B cell (primary cell): ENCODE measurements around the gene RANBP9. TPM values are rescaled to one million over a fixed set of nuclear protein-coding genes. Genes with fewer than 3 reads are reported as not detected.

Experiments
- ATAC-seq: fragments of 200-7000 bp; cut with Tn5 transposase; one replicate; pipeline ENCODE4 v1.10.0; 2021; ENCODE audit warnings: low read depth, mild to moderate bottlenecking, moderate number of reproducible peaks, moderate library complexity
- CTCF ChIA-PET: fragments of 350-600 bp; sonication (Branson Sonifier 250); formaldehyde crosslinking; loops from one replicate; lab custom pipeline; 2021; ENCODE audit warnings: antibody characterized with exemption, inconsistent platforms; lab: Charles Lee
- POLR2A ChIA-PET: fragments of 350-600 bp; sonication (Branson Sonifier 250); formaldehyde crosslinking; loops from one replicate; lab custom pipeline; 2021; ENCODE audit warnings: antibody characterized with exemption; lab: Charles Lee
- DNase-seq: peaks from one replicate; pipeline ENCODE4 v3.0.0; 2013
- H2AFZ ChIP-seq: 2 replicates; pipeline ENCODE4 v1.6.1; 2012; ENCODE audit warnings: mild to moderate bottlenecking, low read depth, low read length; ENCODE audit not compliant: insufficient read depth, poor library complexity, severe bottlenecking
- H3K27ac ChIP-seq, 2 donors: 1 replicate in 1 of 2; 2 replicates in 1 of 2; pipeline ENCODE4 v1.5.1; 2012 to 2013; ENCODE audit warnings: low read length in 2 of 2, mild to moderate bottlenecking in 2 of 2, moderate library complexity in 1 of 2
- H3K27me3 ChIP-seq, 4 experiments: fragments of 200-600 bp in 1 of 4; sonication (generic) in 1 of 4; replicated peaks in 1 of 4; 1 replicate in 2 of 4; 2 replicates in 2 of 4; pipeline versions ENCODE4 v1.6.1 to v1.7.0; 2013 to 2016; ENCODE audit warnings: low read length in 3 of 4, mild to moderate bottlenecking in 2 of 4, mixed read lengths in 1 of 4, moderate library complexity in 1 of 4; ENCODE audit not compliant: insufficient read depth in 4 of 4, control insufficient read depth in 3 of 4; ENCODE audit errors: control extremely low read depth in 1 of 4
- H3K36me3 ChIP-seq, 2 experiments: replicated peaks in 1 of 2; 1 replicate in 1 of 2; 2 replicates in 1 of 2; pipeline versions ENCODE4 v1.6.1 to v1.7.1; 2013; ENCODE audit warnings: low read length in 1 of 2; ENCODE audit not compliant: insufficient read depth in 2 of 2, control insufficient read depth in 1 of 2; ENCODE audit errors: control extremely low read depth in 1 of 2, extremely low read depth in 1 of 2
- H3K4me1 ChIP-seq, 2 donors: fragments of 200-600 bp in 1 of 2; sonication (generic) in 1 of 2; 1 replicate in 1 of 2; 2 replicates in 1 of 2; pipeline versions ENCODE4 v1.5.1 to v1.6.1; 2013 to 2017; ENCODE audit warnings: low read length in 2 of 2; ENCODE audit not compliant: control insufficient read depth in 2 of 2, insufficient read depth in 2 of 2
- H3K4me2 ChIP-seq: replicated peaks from 2 replicates; pipeline ENCODE3; 2012; ENCODE audit warnings: mild to moderate bottlenecking, low read depth, low read length; ENCODE audit not compliant: poor library complexity, severe bottlenecking
- H3K4me3 ChIP-seq, 5 experiments: fragments of 200-600 bp in 1 of 5; sonication (generic) in 1 of 5; 1 replicate in 3 of 5; 2 replicates in 2 of 5; pipeline versions ENCODE4 v1.5.1 to v1.7.0; 2011 to 2016; ENCODE audit warnings: low read length in 4 of 5, mild to moderate bottlenecking in 4 of 5, low read depth in 2 of 5, control low read depth in 1 of 5, moderate library complexity in 1 of 5; ENCODE audit not compliant: insufficient read depth in 1 of 5; ENCODE audit errors: control extremely low read depth in 1 of 5, extremely low read depth in 1 of 5
- H3K79me2 ChIP-seq: fragments of 200-600 bp; sonication (generic); one replicate; pipeline ENCODE4 v1.6.0; 2016; ENCODE audit warnings: low read length; ENCODE audit not compliant: control insufficient read depth, insufficient read depth
- H3K9ac ChIP-seq: fragments of 200-600 bp; sonication (generic); 2 replicates; pipeline ENCODE4 v1.6.1; 2017; ENCODE audit warnings: mild to moderate bottlenecking, low read length, moderate library complexity
- H3K9me3 ChIP-seq, 3 donors: one replicate each; pipeline versions ENCODE4 v1.6.1 to v1.7.1; 2013; ENCODE audit warnings: low read length in 2 of 3; ENCODE audit not compliant: control insufficient read depth in 2 of 3, insufficient read depth in 1 of 3; ENCODE audit errors: control extremely low read depth in 1 of 3
- H4K20me1 ChIP-seq: 2 replicates; pipeline ENCODE4 v1.6.0; 2012; ENCODE audit warnings: mild to moderate bottlenecking, low read length; ENCODE audit not compliant: insufficient read depth, control insufficient read depth, poor library complexity, severe bottlenecking
- H3K27ac Mint-ChIP-seq: one replicate; pipeline ENCODE4 v1.8.0; 2021; ENCODE audit warnings: mixed read lengths
- H3K27me3 Mint-ChIP-seq: one replicate; pipeline ENCODE4 v1.8.0; 2021; ENCODE audit warnings: mixed read lengths
- H3K4me1 Mint-ChIP-seq: one replicate; pipeline ENCODE4 v1.8.0; 2021; ENCODE audit warnings: mixed read lengths
- H3K4me3 Mint-ChIP-seq: one replicate; pipeline ENCODE4 v1.8.0; 2021; ENCODE audit warnings: mixed read lengths
- H3K9me3 Mint-ChIP-seq: one replicate; pipeline ENCODE4 v1.8.0; 2022; ENCODE audit warnings: mixed read lengths; ENCODE audit not compliant: insufficient read depth
- EZH2 ChIP-seq: IDR thresholded peaks from 2 replicates; pipeline ENCODE4 v1.6.1; 2012; ENCODE audit warnings: borderline replicate concordance, low read depth, mild to moderate bottlenecking, moderate library complexity, low read length; ENCODE audit not compliant: insufficient read depth, poor library complexity, severe bottlenecking
- WGBS: methylation state at CpG from one replicate; pipeline ENCODE4 v1.1.5; 2013; ENCODE audit warnings: missing lambda C conversion rate; ENCODE audit not compliant: insufficient coverage; 5-methylcytosine and 5-hydroxymethylcytosine counted together
- intact Hi-C: fragments of 100-400 bp; cut with micrococcal nuclease; formaldehyde crosslinking; loops from one replicate; pipeline ENCODE4 v1.10.0; 2022
- polyA plus RNA-seq: library from polyadenylated mRNA; depleted of rRNA; stranded (reverse); fragments of >200 nt; gene quantifications from 2 replicates; pipeline ENCODE4 v1.2.3, GENCODE V29; 2012
- total RNA-seq, 2 donors: library from RNA; stranded (reverse); fragments of 120-200 nt in 1 of 2; gene quantifications; 1 replicate in 1 of 2; 2 replicates in 1 of 2; pipeline versions ENCODE4 v1.2.3 to v1.2.4, GENCODE V29; 2013 to 2022
- TF ChIP-seq, protein P1 (sequence below): fragments of 200-600 bp; IDR thresholded peaks from one replicate; pipeline ENCODE4 v1.8.0; 2022; ENCODE audit warnings: antibody characterized with exemption, mild to moderate bottlenecking

Gene RANBP9
- total and polyA plus RNA-seq, 2 donors (not counting 1 experiment from before 2014, with no cell fraction given), result 20.0 to 34.1 TPM

DNA sequence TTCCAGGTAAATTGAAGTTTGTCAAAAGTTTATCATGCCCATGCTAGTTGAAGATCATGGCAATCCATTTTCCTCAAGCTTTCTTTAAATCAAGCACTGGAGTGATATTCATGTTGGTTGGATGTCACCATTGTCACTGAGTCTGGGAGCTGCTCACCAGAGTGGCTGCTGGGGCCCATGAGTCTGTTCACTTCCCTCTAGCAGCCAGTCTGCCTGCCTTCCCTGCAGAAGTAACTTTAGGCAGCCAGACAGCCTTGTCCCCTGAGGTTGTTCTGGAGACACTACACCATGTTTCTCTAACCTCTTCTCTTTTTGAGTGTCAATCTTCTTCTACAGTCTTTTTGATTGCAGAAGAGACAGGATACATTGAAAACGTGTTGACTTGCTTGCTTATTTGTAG lies 131.7 kb downstream of the RANBP9 start:
- H3K4me1 ChIP-seq, result peaks cover 7 to 9% of the 10 kb centered on the region in 2 donors
- H3K36me3 ChIP-seq, result peaks cover 0 to 18% of the 10 kb centered on the region in 2 experiments
- ChIA-PET POLR2A (no interaction called here), CTCF (no interaction called here)
- peaks cover 15% of the 10 kb centered on the region for H3K4me1 Mint-ChIP-seq
- no peaks in the 10 kb centered on the region for H3K9me3 ChIP-seq
- no peaks in the 10 kb centered on the region for H3K27me3 ChIP-seq
- H3K4me3 ChIP-seq, result no peak overlapping the region
- peaks cover 22% of the 10 kb centered on the region for H3K79me2 ChIP-seq
- H2AFZ ChIP-seq, result no peak overlapping the region
- no peak for TF ChIP-seq EZH2
- TF ChIP-seq, protein P1, sequence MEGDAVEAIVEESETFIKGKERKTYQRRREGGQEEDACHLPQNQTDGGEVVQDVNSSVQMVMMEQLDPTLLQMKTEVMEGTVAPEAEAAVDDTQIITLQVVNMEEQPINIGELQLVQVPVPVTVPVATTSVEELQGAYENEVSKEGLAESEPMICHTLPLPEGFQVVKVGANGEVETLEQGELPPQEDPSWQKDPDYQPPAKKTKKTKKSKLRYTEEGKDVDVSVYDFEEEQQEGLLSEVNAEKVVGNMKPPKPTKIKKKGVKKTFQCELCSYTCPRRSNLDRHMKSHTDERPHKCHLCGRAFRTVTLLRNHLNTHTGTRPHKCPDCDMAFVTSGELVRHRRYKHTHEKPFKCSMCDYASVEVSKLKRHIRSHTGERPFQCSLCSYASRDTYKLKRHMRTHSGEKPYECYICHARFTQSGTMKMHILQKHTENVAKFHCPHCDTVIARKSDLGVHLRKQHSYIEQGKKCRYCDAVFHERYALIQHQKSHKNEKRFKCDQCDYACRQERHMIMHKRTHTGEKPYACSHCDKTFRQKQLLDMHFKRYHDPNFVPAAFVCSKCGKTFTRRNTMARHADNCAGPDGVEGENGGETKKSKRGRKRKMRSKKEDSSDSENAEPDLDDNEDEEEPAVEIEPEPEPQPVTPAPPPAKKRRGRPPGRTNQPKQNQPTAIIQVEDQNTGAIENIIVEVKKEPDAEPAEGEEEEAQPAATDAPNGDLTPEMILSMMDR, result no peak
- DNase-seq, result no peak
- no peak overlapping the region for H3K4me2 ChIP-seq
- no peak overlapping the region for H3K4me3 Mint-ChIP-seq
- intact Hi-C loops, result no loop called here
- no peak overlapping the region for H3K27ac ChIP-seq
- no peak for ATAC-seq
- no peaks in the 10 kb centered on the region for H3K9me3 Mint-ChIP-seq
- WGBS, result no CpG with 5 or more reads among the region's 1 CpG
- H4K20me1 ChIP-seq, result no peaks in the 10 kb centered on the region
- no peak overlapping the region for H3K27ac Mint-ChIP-seq
- no peak overlapping the region for H3K9ac ChIP-seq
- no peaks in the 10 kb centered on the region for H3K27me3 Mint-ChIP-seq

DNA sequence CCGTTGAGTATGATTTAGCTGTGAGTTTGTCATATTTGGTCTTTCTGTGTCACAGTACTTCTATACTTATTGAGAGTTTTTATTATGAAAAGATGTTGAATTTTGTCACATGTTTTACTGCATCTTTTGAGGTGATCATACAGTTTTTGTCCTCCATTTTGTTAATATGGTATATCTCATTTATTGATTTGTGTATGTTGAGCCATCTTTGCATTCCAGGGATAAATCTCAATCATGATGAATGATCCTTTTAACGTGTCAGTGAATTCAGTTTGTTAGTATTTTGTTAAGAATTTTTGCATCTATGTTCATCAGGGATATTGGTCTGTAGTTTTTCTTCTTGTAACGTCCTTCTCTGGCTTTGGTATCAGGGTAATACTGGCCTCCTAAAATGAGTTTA lies 133.7 kb downstream of the RANBP9 start:
- no CpG with 5 or more reads among the region's 3 CpGs for WGBS
- H3K4me1 Mint-ChIP-seq, result peaks cover 25% of the 10 kb centered on the region
- Histone ChIP-seq H3K4me3 (no peak overlapping the region), H3K9ac (no peak overlapping the region), H3K4me1 (peaks cover 15 to 16% of the 10 kb centered on the region in 2 donors), H3K79me2 (peaks cover 22% of the 10 kb centered on the region), H3K27ac (no peak overlapping the region), H3K9me3 (no peaks in the 10 kb centered on the region), H2AFZ (no peak overlapping the region), H4K20me1 (no peaks in the 10 kb centered on the region), H3K36me3 (peaks cover 0 to 8% of the 10 kb centered on the region in 2 experiments), H3K4me2 (no peak overlapping the region), H3K27me3 (no peaks in the 10 kb centered on the region)
- intact Hi-C loops, result no loop called here
- TF ChIP-seq EZH2, result no peak
- TF ChIP-seq, protein P1, result no peak
- H3K9me3 Mint-ChIP-seq, result no peaks in the 10 kb centered on the region
- no peak overlapping the region for H3K27ac Mint-ChIP-seq
- ChIA-PET POLR2A (no interaction called here), CTCF (no interaction called here)
- H3K27me3 Mint-ChIP-seq, result no peaks in the 10 kb centered on the region
- DNase-seq, result no peak
- no peak overlapping the region for H3K4me3 Mint-ChIP-seq
- ATAC-seq, result no peak
